ENCODE data around the gene FNBP1L.

- TF ChIP-seq EZH2phosphoT487 (IDR thresholded peaks at IDR 0.05; ENCODE audit: insufficient read depth, low read depth) (no peak), EZH2 (IDR thresholded peaks at IDR 0.05; ENCODE audit: insufficient read depth, poor library complexity, severe bottlenecking) (no peak)
Observed at GRCh38 chr1:93426181-93426580, 21.7 kb upstream of the FNBP1L start.

Measured in GM23248 (cell line).